Measurements from ENCODE around the gene RCBTB2. TPM values are rescaled to one million over a fixed set of nuclear protein-coding genes. Genes with fewer than 3 reads are reported as not detected.

The RCBTB2 gene
- total RNA-seq, 1 experiment from 2014 or later: 0.87 TPM

DNA sequence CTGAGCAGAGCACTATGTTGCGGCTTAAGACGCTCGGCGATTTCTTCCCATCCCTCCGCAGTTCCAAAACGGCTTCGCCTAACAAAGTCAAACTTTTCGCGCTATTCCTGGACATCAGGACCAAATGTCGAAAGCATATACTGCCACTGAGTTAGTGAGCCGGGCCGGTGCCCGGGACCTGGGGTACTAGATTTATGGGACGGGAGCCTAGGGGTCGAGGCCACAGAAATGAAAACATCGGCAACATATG, 699 bp downstream of the RCBTB2 start:
- DNase-seq (ENCODE audit: extremely low read depth, low read depth): no peak

DNA sequence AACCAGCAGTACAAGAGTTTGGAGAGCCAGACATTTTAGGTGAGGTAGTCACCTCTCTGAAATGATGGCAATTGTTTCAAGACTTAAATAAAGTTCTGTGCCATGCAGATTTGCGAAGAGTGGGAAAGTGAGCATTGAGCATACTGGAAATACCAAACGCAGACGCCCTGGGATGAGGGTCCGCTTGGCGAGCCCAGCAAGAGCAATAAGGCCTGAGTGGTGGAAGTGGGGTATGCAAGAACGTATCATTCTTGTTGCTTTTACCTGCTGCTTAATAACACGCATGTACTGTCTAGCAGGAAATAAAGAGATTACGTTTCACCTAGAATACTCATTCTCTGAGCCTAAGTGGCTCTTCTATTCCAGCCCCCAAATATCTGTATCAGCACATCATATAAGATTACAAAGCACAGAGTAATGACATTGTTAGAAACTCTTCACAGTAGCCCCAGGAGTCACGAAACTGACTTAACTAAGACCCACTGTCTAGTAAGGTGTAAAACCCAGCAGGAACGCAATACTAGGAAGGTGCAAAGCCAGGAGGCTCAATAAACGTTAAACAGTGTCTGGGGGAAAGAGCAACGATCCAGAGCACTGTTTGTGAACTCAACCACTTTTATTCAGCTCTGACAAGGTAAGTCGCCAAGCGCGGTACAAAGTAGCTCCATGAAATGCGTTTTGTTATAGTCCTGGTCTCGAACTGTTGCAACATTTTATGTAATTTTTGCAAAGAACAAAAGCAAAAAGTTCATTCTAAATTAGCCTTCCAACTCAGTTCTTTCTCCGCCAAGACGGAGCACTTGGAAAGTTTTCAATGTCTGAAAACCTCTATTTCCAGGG, 1.2 kb downstream of the RCBTB2 start:
- no peak for DNase-seq (ENCODE audit: extremely low read depth, low read depth)

DNA sequence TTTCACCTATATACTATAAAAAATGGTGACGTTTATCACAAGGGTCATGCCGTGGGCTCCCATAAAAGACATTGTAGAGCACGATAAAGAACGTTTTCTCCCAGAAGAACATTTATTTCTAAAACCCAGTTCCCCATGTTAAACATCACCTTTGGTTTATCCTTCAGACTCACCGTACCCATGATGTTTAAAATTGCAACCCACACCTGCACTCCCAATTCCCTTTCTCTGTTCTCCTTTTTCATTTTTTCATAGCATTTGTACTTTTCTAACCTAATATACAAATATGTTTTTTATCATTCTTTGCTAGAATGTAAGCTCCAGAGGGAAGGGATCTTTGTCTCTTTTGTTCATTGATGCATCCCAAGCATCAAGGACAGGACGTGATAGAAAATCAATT, 2.0 kb downstream of the RCBTB2 start:
- DNase-seq (ENCODE audit: extremely low read depth, low read depth): no peak

DNA sequence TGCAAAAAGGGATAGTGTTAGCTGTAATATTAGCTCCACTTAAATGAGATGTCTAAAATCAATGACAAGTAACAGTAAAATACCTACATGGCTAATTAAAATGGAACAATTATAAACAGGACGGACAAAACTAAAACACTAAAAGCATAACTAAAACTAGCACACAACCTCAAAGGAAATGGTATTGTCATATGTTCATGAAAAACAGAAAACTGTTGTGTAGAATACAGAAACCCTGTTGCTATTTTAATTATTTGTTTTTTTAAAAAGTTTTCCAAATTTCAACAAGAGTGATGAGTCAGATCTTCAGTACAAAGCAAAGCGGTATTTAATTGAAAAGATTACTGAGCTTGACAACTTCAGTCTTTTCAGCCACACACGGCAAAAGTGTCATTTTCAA, 4.2 kb downstream of the RCBTB2 start:
- no peak for DNase-seq (ENCODE audit: extremely low read depth, low read depth)

DNA sequence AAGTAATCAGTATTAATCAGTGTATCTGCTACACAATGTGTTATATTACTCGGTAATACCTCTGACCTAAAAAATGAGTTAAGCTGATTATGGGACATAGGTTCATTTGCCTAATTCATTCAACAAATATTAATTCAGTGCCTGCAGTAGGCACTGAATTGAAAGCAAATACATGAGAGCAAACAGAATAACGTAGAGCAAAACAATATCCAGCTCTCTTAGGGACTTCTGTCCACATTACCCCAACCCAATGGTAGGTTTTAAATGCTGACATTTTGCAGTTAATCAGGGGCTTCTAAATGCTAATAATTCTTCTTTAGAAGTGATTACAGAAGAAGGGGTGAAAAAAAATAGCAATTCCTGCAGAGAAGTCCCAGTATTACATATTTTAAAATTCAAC, 4.9 kb downstream of the RCBTB2 start:
- no peak for DNase-seq (ENCODE audit: extremely low read depth, low read depth)

DNA sequence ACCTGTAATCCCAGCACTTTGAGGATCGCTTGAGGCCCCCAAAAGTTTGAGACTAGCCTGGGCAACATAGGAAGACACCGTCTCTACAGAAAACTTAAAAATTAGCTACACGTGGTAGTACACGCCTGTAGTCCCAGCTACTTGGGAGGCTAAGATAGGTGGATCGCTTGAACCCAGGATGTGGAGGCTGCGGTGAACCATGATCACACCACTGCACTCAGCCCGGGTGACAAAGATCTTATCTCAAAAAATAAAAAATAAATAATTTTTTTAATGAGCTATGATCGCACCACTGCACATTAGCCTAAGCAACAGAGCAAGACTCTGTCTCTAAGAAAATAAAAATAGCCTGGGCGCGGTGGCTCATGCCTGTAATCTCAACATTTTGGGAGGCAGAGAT, 6.6 kb downstream of the RCBTB2 start:
- DNase-seq (ENCODE audit: extremely low read depth, low read depth): no peak

DNA sequence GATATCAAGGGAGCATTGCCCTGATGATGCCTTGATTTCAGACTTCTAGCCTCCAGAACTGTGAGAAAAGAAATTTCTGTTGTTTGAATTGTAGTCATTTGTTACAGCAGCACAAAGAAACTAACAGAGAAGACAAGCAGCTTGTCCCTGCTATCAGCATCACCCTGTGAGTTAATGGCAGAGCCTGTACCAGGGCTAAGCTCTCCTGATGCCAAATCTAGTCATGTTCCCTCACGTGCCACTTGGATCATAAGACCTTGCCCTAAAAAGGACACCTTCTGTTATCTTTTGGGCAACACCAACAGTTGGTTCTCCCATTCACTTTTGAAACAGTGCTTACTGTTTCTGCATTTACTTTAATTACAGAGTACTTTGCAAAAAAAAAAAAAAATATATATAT, 14.8 kb downstream of the RCBTB2 start:
- DNase-seq (ENCODE audit: extremely low read depth, low read depth): no peak

DNA sequence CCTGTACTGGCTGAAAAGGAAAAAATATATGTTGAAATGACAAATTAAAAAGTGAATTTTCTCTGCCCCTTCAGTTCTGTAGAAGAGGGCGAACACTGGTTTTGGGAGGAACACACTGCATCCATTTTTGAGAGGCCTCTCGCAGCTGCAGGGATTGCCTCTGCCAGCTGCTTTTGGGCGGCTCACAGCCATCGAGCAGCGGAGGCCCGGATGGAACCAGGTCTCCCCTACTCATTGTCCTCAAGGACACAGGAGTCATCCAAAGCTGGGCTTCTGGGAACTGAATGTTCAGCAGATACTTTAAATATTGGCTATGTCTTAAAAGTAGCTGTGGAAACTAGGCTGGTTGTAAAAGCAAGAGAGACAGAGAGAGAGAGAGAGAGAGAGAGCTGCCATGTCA, 17.1 kb downstream of the RCBTB2 start:
- DNase-seq (ENCODE audit: extremely low read depth, low read depth): no peak

DNA sequence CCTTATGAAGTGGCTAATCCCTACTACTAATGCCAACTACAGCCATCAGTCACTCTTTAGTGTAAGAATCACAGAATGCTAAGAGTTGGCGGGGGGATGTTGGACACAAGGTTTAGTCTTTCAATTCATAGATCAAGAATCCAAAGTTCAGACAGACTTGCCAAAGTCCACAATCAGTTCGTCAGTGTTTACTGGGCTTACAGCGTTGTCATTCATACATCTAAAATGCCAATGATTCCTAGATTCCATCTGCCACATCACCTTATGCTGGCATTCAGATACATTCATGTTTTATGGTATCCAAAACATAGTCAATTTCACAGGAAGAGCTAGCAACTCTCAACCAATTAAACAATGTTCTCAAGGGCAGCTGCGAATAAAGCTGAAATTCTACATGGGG, 18.1 kb downstream of the RCBTB2 start:
- DNase-seq (ENCODE audit: extremely low read depth, low read depth): no peak

DNA sequence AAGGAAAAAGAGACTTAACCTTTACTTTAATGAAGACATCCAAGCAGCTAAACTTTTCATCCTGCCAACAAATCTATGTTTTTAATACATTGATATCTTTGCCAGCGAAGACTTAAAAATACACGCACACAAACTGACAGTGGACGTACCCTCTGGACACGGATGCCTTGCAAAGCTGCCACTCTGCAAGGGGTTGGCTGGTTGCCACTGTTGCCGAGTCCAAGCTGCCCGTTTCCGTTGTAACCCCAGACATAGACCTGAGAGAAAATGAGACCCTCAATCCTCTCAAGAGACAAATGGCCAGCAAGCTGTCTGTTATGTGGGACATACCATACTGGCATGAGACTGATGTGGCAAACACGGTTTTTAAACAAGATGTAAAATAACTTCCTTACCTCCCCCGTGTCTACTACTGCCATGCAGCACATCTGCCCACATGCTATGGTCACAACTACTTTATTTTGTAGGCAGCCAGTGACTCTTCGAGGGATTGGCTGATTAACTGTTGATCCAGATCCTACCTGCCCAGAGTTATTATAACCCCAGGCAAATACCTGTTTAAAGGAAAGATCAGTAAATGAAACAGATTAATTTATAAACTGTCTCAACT, 21.2 kb downstream of the RCBTB2 start:
- no peak for DNase-seq (ENCODE audit: extremely low read depth, low read depth)

DNA sequence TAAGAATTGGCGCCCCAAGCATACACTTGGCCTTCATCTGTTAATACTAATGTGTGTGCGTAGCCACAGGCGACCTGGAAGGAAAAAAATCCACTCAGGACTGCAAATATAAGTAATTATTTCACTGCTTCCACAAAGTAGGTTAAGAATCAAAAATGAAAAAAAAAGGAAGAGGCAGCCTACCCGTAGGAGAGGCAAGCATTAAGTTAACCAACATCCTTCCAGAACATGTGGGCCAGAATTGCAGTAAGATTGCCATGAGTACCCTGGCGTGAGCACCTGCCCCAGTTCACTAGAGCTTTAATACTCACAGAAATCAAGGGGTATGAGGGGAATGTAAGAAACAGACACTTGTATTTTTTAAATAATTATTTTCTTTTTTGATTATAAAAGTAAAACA, 22.2 kb downstream of the RCBTB2 start:
- DNase-seq (ENCODE audit: extremely low read depth, low read depth): no peak

DNA sequence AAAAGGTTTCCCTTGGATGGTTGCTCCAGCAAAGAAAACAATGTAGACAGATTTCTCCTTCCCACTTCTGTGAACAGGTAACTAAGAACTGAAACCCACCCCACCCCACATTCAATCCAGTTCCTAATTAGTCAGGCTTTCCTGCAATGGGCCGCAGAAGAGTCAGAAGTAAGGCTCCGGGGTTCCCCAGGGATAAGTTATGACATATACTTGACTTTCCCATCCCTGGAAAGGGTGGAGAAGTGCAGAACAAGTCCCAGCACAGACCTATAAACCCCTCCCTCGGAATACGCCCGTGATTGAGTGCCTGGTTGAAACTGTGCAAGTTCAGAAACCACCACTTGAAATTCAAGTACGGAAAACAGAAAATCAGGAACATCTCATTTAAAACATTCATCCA, 24.9 kb downstream of the RCBTB2 start:
- DNase-seq (ENCODE audit: extremely low read depth, low read depth): no peak

DNA sequence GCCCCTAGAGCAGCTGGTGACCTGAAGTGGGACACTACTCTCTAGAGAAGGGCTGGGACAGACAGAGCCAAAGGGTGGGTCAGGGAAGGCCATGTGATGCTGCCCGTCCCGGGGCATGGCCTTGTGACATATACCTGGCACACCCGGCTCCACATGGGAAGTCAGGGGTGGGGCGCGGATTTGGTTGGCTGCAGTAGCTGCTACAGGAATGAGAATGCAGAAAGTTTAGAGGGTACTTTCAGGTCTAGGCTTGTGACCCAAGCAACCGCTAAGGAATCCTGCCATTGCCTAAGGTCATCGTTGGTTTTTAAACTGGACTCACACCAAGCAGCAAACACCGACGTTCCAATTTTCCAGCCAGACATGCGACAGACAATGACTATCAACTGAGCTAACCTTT, 25.9 kb downstream of the RCBTB2 start:
- DNase-seq (ENCODE audit: extremely low read depth, low read depth): no peak

DNA sequence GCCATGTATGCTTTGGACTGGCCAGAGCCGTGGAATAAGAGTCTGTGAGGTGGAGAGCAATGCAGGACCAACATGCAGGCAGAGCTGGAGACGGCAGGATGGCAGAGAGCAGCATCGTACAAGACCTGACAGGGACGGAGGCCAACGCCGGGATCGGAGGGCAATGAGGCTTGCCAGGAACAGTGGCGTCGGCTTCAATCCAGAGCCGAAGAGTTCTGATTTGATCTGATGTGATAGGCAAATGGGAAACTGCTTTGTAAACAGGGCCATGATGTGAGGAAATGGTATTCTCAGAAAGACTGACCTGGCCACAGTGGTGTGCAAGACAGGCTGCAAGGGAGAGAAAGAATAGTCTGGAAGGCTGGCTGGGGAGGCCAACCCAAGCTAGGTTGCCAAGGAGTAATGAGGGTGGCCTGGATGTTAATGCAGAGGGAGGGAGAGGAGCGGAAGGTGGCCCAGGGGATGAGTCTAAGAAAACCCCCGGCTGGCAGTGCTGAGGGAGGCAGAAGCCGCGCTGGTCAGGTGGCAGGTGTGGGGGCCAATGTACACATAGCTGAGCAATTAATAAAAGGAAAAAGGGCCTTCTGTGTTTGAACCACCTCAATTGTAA, 26.7 kb downstream of the RCBTB2 start:
- no peak for DNase-seq (ENCODE audit: extremely low read depth, low read depth)

DNA sequence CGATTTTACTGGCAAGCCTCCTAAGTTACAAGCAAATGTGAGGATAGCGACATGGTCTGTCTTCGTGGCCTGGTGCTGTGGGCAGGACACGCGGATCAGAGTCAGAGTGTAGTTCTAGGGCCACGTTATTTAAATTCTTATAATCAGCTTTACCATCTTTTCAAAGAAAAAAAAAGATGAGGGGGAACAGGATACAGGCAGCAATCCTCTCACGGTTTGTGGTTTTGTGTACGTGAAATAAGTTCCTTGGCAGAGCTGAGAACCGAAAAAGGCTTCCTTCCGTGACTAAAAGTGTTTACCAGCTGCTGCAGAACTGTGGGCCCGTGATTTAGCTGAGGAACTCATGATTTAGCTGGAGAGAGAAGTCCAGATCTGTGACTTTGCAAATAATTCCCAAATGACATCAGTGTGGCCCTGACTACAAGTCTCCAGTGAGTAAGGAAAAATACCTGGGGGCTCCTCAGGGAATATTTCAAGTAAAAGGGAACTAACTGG, 27.2 kb downstream of the RCBTB2 start:
- no peak for DNase-seq (ENCODE audit: extremely low read depth, low read depth)

DNA sequence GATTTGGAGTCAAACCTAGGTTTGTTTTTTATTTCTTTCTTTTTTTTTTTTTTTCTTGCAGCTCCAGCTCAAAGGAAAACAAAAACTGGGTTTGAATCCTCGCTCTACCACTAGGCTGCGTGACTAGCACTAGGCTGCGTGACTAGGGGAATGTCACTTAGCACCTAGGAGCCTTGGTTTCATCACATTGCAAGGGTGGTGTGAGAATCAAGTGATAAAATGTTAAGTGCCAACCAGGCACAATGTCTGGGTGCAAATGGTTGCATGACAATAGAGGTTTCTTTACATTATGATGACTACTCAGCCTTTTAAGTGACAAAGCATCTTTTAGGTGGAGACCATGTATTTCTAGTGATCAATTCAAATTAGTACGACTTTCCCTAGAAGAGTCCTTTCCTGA, 27.9 kb downstream of the RCBTB2 start:
- DNase-seq (ENCODE audit: extremely low read depth, low read depth): no peak

DNA sequence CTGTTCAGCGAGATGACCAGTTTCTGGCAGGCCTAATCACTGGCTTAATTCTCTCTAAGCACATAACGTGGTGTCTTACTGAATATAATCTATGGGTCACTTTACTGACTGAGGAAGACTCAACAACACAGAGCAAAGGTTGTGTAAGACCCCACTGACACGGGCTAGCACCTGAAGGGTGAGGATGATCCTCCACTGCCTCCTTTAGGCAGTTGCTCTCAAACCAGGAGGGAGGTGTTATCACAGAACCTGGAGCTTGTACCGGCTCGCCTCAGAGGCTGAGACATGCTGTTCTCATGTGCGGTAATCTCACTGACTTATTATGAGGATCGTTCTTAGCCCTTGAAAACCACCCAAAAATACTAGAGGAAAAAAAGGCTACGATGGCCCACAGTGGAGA, 28.3 kb downstream of the RCBTB2 start:
- DNase-seq (ENCODE audit: extremely low read depth, low read depth): no peak

DNA sequence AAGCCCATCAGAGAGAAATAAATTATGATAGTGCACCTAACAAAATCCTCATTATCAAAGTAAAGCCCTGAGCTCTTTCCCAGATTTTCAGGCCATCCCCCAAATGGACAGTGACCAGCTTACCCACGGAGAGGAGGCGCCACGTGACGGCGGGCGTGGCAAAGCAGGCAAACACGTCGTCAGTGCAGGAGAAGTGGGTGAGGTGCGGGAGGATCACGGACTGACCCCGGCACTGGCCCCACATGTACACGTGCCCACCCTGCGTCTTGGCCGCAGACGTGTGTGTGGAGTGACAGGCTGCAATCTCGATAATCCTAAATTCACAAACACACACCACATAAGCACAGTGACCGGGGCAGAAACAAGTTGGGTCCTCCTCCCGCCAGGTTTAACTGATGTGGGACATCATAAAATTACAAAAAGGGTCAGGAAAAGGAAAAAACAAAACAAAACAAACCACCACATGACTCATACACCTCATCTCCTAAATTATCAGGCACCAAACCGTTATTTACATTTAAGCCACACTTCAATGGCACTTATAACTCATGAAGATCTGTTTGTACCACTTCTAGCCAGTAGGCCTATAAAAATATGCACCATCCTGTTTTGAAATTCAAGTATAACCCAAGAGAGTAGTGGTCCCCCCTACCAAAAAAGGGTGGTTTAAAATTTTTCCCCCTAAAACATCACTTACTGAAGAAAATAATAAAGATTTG, 30.1 kb downstream of the RCBTB2 start:
- no peak for DNase-seq (ENCODE audit: extremely low read depth, low read depth)

DNA sequence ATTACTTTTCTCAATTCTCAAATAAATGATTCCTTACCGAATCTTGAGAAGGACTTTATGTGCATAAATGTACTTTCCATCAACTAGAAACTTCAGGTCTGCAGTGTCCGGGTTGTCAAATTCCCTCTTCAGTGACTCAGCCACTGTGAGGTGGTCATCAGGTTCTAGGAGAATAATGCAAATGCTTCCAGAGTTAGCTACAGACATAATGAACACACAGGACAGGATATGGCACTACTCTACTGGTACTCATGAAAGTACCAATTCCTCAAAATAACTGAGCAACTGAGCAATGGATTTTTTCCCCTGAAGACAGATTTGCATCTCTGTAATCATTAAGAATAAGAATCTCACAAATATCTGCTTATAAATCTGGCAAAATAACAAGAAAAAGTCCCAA, 31.2 kb downstream of the RCBTB2 start:
- DNase-seq (ENCODE audit: extremely low read depth, low read depth): no peak

DNA sequence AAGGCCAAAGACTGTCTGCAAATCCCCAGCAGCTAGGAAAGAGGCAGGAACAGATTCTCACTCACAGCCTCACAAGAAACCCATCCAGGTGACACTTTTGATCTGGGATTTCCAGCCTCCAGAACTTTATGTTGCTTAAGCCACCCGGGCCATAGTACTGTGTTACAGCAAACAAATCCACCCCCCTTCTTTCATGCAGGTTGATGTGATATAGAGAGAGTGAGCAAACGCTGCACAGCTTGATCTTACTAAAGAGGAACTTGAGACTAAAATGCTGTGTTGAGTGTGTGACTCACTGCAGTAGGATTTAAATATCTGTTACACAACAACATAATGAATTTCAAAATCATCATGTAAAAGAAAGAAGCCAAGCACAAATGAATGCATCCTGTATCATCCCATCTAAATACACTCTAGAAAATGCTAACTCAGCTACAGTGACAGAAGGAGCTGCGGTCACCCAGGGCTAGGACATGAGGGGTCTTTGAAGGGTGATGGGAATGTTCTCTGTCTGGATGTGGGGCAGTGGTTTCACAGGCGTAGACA, 32.2 kb downstream of the RCBTB2 start:
- DNase-seq (ENCODE audit: extremely low read depth, low read depth): no peak

DNA sequence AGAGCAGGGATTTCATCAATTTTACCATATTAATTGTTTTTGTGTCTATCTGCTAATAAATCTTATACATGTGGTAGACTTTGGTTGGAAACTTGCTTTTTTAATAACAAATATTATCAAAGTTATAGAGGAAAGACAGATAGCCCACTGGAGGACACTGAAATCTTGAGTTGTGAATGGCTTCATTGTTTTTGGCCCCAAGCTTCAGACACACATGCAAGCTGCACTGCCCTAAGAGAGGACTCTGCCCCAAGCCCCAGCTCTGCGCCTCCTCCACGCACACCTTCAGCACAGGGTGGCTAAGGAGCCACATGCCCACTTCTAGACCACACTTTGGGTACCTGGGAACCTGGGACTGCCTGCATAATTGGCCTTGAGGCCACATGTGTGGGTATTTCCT, 35.2 kb downstream of the RCBTB2 start:
- no peak for DNase-seq (ENCODE audit: extremely low read depth, low read depth)
